Neural cell (in vitro differentiated cells): ENCODE results near the gene NCOA5.

Experiments used
- CTCF ChIP-seq: fragments of 450-650 bp; IDR thresholded peaks from 2 replicates; pipeline ENCODE4 v1.5.1; 2014; ENCODE audit warnings: antibody characterized with exemption, mild to moderate bottlenecking, moderate library complexity; ENCODE audit not compliant: poor library complexity, severe bottlenecking
- POLR2AphosphoS5 ChIP-seq: IDR thresholded peaks from 2 replicates; pipeline ENCODE4 v1.6.1; 2012

- TF ChIP-seq POLR2AphosphoS5 = no peak
- no peak for TF ChIP-seq CTCF
These were observed 36.3 kb downstream of the NCOA5 start for GRCh38 chr20:46053416-46053815.
